Activated CD8-positive, alpha-beta memory T cell treated with anti-CD3 and anti-CD28 coated beads for 24 hours (primary cell): ENCODE results near the gene GHRH.

Experiments used
- DNase-seq: peaks from one replicate; pipeline ENCODE4 v3.0.0-alpha.2; 2020

GHRH gene

GRCh38 chr20:37201827-37202162 is 59.8 kb downstream of the GHRH start:
- no peak for DNase-seq
